ENCODE results near the gene HINT2.

DNA sequence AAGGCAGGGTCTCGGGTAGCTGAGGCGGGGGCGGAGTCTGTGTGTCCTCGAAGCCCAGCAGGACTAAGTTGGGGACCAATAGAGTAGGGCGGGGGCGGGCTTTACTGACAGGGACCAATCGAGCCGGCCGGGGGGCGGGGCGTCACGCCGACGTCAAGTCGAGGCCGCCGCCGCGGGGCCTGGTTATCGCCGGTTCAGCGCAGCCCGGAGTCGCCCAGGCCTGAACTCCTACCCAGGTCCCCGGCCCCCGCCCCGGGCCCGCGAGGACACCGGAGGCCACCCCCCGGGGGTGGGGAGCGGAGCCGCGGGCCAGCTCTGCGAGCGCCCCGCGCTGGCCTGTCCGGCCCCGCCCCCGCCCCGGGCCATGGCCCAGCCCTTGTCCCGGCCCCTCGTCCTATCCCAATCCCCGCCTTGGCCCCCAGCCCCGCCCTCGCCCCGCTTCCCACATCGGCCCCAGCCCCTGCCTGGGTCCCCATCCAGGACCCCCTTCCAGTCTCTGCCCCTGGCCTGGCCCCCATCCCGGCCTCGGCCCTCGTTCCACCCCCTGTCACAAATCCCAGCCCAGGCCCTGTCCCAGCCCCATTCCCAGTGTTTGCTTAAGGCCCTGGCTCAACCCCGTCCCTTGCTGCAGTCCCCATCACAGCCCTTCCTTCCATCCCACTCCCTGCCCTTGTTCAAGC is 14.4 kb upstream of the HINT2 start, which contains the start of gene TMEM8B:
- TF ChIP-seq CTCF (IDR thresholded peaks at IDR 0.05), result no peak
- TF ChIP-seq EZH2 (IDR thresholded peaks at IDR 0.05; ENCODE audit: borderline replicate concordance, insufficient read depth, low read depth, low read length, poor library complexity, severe bottlenecking), result no peak

Measured in B cell (primary cell).